Measurements from ENCODE around the gene AKAP5. TPM values are rescaled to one million over a fixed set of nuclear protein-coding genes. Genes with fewer than 3 reads are reported as not detected.

AKAP5 gene
- total RNA-seq, 3 donors from 2014 or later: 0.96 to 1.2 (median 0.98) TPM

- TF ChIP-seq CTCF (IDR thresholded peaks at IDR 0.05) (no peak), POLR2A (IDR thresholded peaks at IDR 0.05) (no peak), POLR2AphosphoS5 (IDR thresholded peaks at IDR 0.05) (no peak)
- intact Hi-C loops (cut with DNase I; ENCODE audit: low total_unique reads): no loop called here
Measured at GRCh38 chr14:64474698-64475097, 9.4 kb downstream of the AKAP5 start.

GRCh38 chr14:64475585-64476273 is 10.4 kb downstream of the AKAP5 start:
- Histone ChIP-seq H3K27me3 (no peaks in the 10 kb centered on the region), H3K27ac (no peak overlapping the region), H3K4me3 (no peak overlapping the region), H3K36me3 (no peaks in the 10 kb centered on the region), H3K4me1 (no peaks in the 10 kb centered on the region), H3K9me3 (no peaks in the 10 kb centered on the region)
- intact Hi-C loops (cut with DNase I; ENCODE audit: low total_unique reads): no loop called here
- DNase-seq (ENCODE audit: low spot score in 2 of 2): no peak
- TF ChIP-seq POLR2A (IDR thresholded peaks at IDR 0.05) (no peak), CTCF (IDR thresholded peaks at IDR 0.05) (no peak), POLR2AphosphoS5 (IDR thresholded peaks at IDR 0.05) (no peak)

More at GRCh38 chr14:64474698-64475097, 9.4 kb downstream of the AKAP5 start:
- Histone ChIP-seq H3K4me1 (no peaks in the 10 kb centered on the region), H3K27me3 (no peaks in the 10 kb centered on the region), H3K9me3 (no peaks in the 10 kb centered on the region), H3K27ac (no peak overlapping the region), H3K36me3 (no peaks in the 10 kb centered on the region), H3K4me3 (no peak overlapping the region)
- DNase-seq (ENCODE audit: low spot score in 2 of 2): no peak

GRCh38 chr14:64476438-64476837 is 11.1 kb downstream of the AKAP5 start:
- no peak for DNase-seq (ENCODE audit: low spot score in 2 of 2)
- TF ChIP-seq CTCF (IDR thresholded peaks at IDR 0.05) (no peak), POLR2AphosphoS5 (IDR thresholded peaks at IDR 0.05) (no peak), POLR2A (IDR thresholded peaks at IDR 0.05) (no peak)
- intact Hi-C loops (cut with DNase I; ENCODE audit: low total_unique reads): no loop called here

GRCh38 chr14:64478634-64479250 is 13.4 kb downstream of the AKAP5 start:
- no peaks in the 10 kb centered on the region for H3K4me1 ChIP-seq
- H3K36me3 ChIP-seq: no peaks in the 10 kb centered on the region
- TF ChIP-seq CTCF (IDR thresholded peaks at IDR 0.05) (peak in 1 of 3 donors; percentile 33), POLR2A (IDR thresholded peaks at IDR 0.05) (no peak)
- no peak overlapping the region for H3K4me3 ChIP-seq
- no peaks in the 10 kb centered on the region for H3K27me3 ChIP-seq
- no peak for DNase-seq (ENCODE audit: low spot score in 2 of 2)
- no peak overlapping the region for H3K27ac ChIP-seq
- no peaks in the 10 kb centered on the region for H3K9me3 ChIP-seq
- intact Hi-C loops (cut with DNase I; ENCODE audit: low total_unique reads): no loop called here

More at GRCh38 chr14:64476438-64476837, 11.1 kb downstream of the AKAP5 start:
- Histone ChIP-seq H3K4me3 (no peak overlapping the region), H3K9me3 (no peaks in the 10 kb centered on the region), H3K27me3 (no peaks in the 10 kb centered on the region), H3K4me1 (no peaks in the 10 kb centered on the region), H3K36me3 (no peaks in the 10 kb centered on the region), H3K27ac (no peak overlapping the region)

- Histone ChIP-seq H3K27ac (no peak overlapping the region), H3K27me3 (no peaks in the 10 kb centered on the region), H3K4me3 (no peak overlapping the region), H3K4me1 (no peaks in the 10 kb centered on the region), H3K9me3 (no peaks in the 10 kb centered on the region), H3K36me3 (peaks cover 6% of the 10 kb centered on the region)
- intact Hi-C loops (cut with DNase I; ENCODE audit: low total_unique reads): no loop called here
- DNase-seq (ENCODE audit: low spot score in 2 of 2): no peak
- TF ChIP-seq POLR2AphosphoS5 (IDR thresholded peaks at IDR 0.05) (no peak), CTCF (IDR thresholded peaks at IDR 0.05) (no peak), POLR2A (IDR thresholded peaks at IDR 0.05) (no peak)
Measured at GRCh38 chr14:64488590-64489099, 23.3 kb downstream of the AKAP5 start.
